ENCODE results near the gene DIAPH3.

DIAPH3 gene

GRCh38 chr13:59950266-59950665, 213.5 kb downstream of the DIAPH3 start:
- TF ChIP-seq CTCF (IDR thresholded peaks at IDR 0.05; ENCODE audit: borderline replicate concordance, control extremely low read depth, extremely low read depth, insufficient read depth, missing control alignments), result no peak
- in situ Hi-C loops (cut with MboI; ENCODE audit: low sequenced_read_pairs, unreplicated experiment), result no loop called here

GRCh38 chr13:59948686-59949085, 215.0 kb downstream of the DIAPH3 start:
- TF ChIP-seq CTCF (IDR thresholded peaks at IDR 0.05; ENCODE audit: borderline replicate concordance, control extremely low read depth, extremely low read depth, insufficient read depth, missing control alignments), result no peak
- in situ Hi-C loops (cut with MboI; ENCODE audit: low sequenced_read_pairs, unreplicated experiment), result no loop called here
- no peak for DNase-seq (ENCODE audit: low spot score)

More at GRCh38 chr13:59950266-59950665, 213.5 kb downstream of the DIAPH3 start:
- DNase-seq (ENCODE audit: low spot score), result no peak

- in situ Hi-C loops (cut with MboI; ENCODE audit: low sequenced_read_pairs, unreplicated experiment), result no loop called here
- DNase-seq (ENCODE audit: low spot score), result no peak
- TF ChIP-seq CTCF (IDR thresholded peaks at IDR 0.05; ENCODE audit: borderline replicate concordance, control extremely low read depth, extremely low read depth, insufficient read depth, missing control alignments), result no peak
These were observed 216.8 kb downstream of the DIAPH3 start for GRCh38 chr13:59946944-59947343.

GRCh38 chr13:59931621-59932020, 232.1 kb downstream of the DIAPH3 start:
- no peak for DNase-seq (ENCODE audit: low spot score)
- in situ Hi-C loops (cut with MboI; ENCODE audit: low sequenced_read_pairs, unreplicated experiment), result no loop called here
- no peak for TF ChIP-seq CTCF (IDR thresholded peaks at IDR 0.05; ENCODE audit: borderline replicate concordance, control extremely low read depth, extremely low read depth, insufficient read depth, missing control alignments)

- in situ Hi-C loops (cut with MboI; ENCODE audit: low sequenced_read_pairs, unreplicated experiment), result no loop called here
- TF ChIP-seq CTCF (IDR thresholded peaks at IDR 0.05; ENCODE audit: borderline replicate concordance, control extremely low read depth, extremely low read depth, insufficient read depth, missing control alignments), result no peak
- DNase-seq (ENCODE audit: low spot score), result no peak
These were observed 239.5 kb downstream of the DIAPH3 start for GRCh38 chr13:59924256-59924655.

GRCh38 chr13:59915252-59915651, 248.5 kb downstream of the DIAPH3 start:
- in situ Hi-C loops (cut with MboI; ENCODE audit: low sequenced_read_pairs, unreplicated experiment), result no loop called here
- DNase-seq (ENCODE audit: low spot score), result no peak
- TF ChIP-seq CTCF (IDR thresholded peaks at IDR 0.05; ENCODE audit: borderline replicate concordance, control extremely low read depth, extremely low read depth, insufficient read depth, missing control alignments), result no peak

GRCh38 chr13:59914556-59914955, 249.2 kb downstream of the DIAPH3 start:
- in situ Hi-C loops (cut with MboI; ENCODE audit: low sequenced_read_pairs, unreplicated experiment), result no loop called here
- TF ChIP-seq CTCF (IDR thresholded peaks at IDR 0.05; ENCODE audit: borderline replicate concordance, control extremely low read depth, extremely low read depth, insufficient read depth, missing control alignments), result no peak
- no peak for DNase-seq (ENCODE audit: low spot score)

Measured in GM13976 (cell line).